Measurements from ENCODE around the gene SLC51B.
"Not testable (repeated sequence)": the region's sequence is repeated elsewhere in the genome, so short reads cannot be mapped to it uniquely, and the experiment has no call there.

SLC51B gene

DNA sequence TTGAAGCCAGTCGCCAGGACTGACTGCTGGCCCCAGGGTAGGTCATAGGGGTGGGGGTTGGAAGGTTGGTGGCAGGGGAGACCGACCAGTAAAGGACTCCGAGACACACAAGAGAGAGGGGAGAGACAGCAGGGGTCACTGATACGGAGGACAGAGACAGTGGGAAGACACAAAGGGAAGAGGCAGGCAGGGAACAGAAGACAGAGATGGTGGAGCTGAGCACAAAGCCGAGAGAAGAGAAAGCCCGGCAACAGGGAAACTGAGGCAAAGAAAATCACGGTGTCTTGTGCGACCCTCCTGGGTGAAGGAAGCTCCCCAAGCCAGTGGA lies 22.1 kb downstream of the SLC51B start:
- DNase-seq: no peak

GRCh38 chr15:65067645-65068402 lies 22.6 kb downstream of the SLC51B start, which contains the start of gene RASL12:
RASL12 (minus strand) TSS chr15:65067991; CDS start chr15:65067835, 156 bp downstream.
- no peak for DNase-seq

GRCh38 chr15:65068403-65068788 lies 23.2 kb downstream of the SLC51B start:
- no peak for DNase-seq

GRCh38 chr15:65069179-65069578 lies 24.0 kb downstream of the SLC51B start:
- DNase-seq: no peak

DNA sequence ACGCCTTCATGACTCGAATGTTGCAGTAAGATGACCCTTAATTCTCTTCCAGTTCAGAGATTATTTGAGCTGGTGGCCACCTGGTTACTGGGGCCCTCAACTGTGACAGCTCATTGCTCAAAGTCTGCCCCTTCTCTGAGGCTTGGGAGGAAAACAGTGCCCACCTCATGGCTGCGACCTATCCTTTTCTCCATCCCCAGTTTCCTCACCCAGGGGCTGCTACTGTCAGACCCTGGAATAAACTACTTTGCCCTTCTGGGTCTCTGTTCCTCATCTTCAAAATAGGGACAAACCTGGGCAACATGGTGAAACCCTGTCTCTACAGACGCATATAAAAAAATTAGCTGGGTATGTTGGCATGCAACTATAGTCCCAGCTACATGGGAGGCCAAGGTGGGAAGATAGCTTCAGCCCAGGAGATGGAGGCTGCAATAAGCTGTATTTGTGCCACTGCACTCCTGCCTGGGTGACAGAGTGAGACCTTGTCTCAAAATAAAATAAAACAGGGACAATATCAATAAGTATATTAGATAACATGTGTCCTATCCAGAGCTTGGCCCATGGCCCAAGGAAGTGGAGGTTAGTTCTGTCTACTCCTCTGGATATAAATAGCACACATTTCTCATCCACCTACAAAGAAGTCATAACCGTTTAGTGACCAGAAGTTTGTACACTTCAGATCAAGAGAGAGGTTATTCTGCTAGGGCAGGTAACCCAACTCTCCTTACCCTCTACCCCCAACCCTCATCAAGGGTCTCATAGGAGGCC lies 24.8 kb downstream of the SLC51B start:
- DNase-seq: no peak

DNA sequence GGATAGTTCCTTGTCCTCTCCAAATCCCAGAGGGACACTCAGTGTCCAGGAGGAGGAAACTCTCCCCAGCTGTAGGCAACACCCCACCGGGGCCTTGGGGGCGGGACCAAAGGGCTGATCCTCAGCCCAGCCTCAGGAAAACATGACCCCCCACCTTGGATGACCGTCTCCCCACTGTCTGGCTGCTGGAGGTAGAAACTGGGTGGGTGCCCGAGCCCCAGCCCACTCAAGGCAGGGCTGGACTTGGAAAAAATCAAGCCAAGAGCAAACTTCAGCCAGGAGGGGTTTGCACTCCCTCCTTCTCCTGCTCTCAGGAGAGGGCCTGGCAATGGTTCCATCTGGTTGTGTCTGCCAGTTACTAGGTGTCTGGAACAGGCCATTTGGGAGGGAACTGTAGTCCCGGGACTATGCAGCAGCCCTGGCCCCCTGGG lies 26.2 kb downstream of the SLC51B start:
- no peak for DNase-seq

DNA sequence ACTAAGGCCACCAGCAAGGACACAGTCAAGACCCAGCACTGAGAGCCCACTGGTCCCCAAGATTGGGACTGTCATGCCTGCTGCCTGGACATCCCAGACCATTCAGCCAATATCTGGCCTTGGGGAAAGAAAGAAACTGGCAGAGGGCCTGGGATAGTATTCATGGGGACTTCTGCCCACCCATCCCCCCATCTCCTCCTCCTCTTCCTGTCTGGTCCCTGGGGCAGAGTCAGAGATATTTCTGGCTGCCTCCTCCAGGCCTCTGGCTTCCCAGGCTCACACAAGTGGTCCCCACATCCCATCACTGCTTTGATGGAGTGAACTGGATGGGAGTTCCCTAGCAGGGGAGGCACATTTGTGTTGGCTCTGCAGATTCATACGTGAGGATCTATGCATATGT lies 26.8 kb downstream of the SLC51B start:
- no peak for DNase-seq

DNA sequence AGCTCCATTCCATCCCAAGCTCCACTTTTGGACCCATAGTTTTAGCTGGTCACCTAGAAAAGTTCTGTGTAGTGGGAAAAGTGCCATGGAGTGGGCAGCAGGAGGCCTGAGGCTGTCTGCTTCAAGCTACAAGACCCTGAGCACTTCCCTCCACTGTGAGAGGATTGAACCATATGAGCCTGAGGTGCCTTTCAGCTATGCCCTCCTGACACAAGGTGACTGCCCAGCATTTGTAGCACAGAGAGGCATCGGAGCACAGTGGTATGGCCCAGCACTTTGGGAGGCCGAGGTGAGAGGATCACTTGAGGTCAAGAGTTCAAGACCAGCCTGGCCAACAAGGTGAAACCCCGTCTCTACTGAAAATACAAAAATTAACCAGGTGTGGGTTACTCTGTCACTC lies 27.4 kb downstream of the SLC51B start:
- DNase-seq: no peak

DNA sequence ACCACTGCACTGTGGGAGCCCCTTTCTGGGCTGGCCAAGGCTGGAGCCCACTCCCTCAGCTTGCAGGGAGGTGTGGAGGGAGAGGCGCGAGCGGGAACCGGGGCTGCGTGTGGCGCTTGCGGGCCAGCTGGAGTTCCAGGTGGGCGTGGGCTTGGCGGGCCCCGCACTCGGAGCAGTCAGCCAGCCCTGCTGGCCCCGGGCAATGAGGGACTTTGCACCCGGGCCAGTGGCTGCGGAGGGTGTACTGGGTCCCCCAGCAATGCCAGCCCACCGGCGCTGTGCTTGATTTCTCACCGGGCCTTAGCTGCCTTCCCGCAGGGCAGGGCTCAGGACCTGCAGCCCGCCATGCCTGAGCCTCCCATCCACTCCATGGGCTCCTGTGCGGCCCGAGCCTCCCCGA lies 29.8 kb downstream of the SLC51B start:
- DNase-seq: not testable (repeated sequence)

DNA sequence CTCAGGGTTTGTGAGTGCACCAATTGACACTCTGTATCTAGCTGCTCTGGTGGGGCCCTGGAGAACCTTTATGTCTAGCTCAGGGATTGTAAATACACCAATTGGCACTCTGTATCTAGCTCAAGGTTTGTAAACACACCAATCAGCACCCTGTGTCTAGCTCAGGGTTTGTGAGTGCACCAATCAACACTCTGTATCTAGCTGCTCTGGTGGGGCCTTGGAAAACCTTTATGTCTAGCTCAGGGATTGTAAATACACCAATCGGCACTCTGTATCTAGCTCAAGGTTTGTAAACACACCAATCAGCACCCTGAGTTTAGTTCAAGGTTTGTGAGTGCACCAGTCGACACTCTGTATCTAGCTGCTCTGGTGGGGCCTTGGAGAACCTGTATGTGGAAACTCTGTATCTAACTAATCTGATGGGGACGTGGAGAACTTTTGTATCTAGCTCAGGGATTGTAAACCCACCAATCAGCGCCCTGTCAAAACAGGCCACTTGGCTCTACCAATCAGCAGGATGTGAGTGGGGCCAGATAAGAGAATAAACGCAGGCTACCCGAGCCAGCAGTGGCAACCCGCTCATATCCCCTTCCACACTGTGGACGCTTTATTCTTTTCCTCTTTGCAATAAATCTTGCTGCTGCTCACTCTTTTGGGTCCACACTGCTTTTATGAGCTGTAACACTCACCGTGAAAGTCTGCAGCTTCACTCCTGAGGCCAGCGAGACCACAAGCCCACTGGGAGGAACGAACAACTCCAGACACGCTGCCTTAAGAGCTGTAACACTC lies 30.6 kb downstream of the SLC51B start:
- DNase-seq: not testable (repeated sequence)

GRCh38 chr15:65076486-65077290 lies 31.5 kb downstream of the SLC51B start, which contains the start of gene KBTBD13:
KBTBD13 (plus strand) TSS chr15:65076746; CDS start chr15:65076816, 70 bp downstream.
- DNase-seq: no peak

GRCh38 chr15:65077291-65077980 lies 32.2 kb downstream of the SLC51B start:
- DNase-seq: no peak

DNA sequence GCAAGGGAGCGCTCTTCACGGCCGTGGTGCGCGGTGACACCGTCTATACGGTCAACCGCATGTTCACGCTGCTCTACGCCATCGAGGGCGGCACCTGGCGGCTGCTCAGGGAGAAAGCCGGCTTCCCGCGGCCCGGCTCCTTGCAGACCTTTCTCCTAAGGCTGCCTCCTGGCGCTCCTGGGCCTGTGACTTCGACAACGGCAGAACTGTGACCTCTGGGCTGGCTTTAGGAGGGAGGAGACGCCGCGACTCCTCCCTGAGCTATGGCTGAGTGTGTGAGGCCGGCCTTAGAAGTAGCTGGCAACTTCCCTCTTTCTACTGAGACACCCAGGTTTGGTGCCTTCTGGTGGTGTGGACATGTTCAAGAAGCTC lies 32.8 kb downstream of the SLC51B start:
- peak; percentile 49 for DNase-seq

- DNase-seq: no peak
Measured at GRCh38 chr15:65079580-65079979, 34.4 kb downstream of the SLC51B start.

DNA sequence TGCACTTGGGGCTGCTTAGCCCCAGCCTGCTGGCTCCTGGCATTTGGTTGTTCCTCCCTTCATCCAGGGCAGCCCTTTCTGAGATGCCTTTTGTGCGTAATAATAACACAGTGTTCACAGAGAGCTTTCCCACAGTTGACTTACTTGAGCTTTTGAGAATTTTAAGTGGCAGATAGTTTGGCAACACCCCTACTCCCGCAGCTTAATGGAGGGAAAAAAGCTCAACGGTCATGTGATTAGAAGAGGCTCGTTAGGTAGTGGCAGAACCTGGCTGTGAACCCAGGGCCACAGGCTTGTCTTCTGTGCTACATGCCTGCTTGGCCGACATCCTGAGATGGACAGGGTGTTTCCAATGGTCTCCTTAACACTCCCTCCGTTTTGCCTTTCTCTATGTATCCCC lies 36.1 kb downstream of the SLC51B start:
- DNase-seq: no peak

- no peak for DNase-seq
Measured at GRCh38 chr15:65081758-65082157, 36.6 kb downstream of the SLC51B start.

- DNase-seq: no peak
Measured at GRCh38 chr15:65082303-65082953, 37.2 kb downstream of the SLC51B start.

- no peak for DNase-seq
Measured at GRCh38 chr15:65083262-65083701, 38.1 kb downstream of the SLC51B start.

DNA sequence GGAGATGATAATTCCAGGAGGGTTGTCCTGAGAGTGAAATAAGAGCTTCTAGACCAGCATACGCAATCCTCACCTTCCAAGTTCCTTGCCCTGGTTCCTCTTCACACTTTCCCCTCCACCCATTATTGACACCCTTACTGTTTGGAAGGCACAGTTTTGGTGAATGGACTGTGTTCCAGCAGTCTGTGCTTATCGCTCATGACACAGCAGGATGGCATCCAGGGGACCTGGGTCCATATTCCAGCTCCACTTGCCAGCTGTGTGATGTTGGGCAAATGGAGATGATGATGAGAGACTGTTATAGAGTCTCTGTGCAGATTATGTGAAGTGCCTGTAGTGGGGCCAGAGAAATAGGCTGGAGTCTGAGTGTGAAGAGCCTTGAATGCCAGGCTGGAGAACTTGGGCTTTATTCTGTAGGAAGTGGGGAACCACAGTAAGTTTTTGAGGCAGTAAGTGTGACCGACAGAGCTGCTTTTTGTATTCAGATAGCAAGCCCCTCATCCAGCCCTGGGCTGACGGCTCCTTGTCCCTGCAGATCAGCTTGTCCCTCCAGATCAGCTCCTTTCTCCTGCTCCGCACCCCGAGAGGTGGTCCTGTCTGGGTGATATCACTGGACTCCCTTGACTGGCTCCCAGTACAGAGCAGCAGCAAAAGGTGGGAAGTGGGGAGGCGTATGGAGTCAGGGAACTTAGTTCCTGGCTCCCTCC lies 39.5 kb downstream of the SLC51B start:
- DNase-seq: no peak

DNA sequence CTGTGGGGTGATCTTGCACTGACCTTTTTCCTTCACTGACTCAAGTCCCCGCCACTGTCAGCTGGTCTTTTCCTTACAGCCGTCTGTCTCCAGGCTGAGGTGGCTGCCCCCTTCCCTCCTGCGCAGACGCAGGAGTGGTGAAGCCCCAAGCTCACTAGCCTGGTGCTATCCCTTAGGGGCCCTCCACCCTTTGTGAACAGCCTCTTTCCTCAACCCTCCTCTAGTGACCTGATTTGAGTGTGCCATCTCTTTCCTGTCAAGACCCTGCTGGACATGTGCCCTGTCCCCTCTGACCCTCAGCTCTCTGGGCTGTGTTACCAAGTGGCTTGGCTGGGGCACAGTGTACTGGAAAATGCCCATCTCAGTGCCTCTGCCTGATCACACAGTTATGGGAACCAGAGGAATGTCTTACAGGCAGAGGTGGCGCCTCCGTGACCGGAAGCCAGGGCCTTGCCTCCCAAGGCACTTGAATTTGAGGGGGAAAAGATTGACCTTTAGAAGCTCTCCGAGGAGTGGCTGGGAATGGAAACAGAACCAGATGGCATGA lies 40.1 kb downstream of the SLC51B start:
- no peak for DNase-seq

All from activated CD4-positive, CD25-positive, alpha-beta regulatory T cell treated with anti-CD3 and anti-CD28 coated beads, Interleukin-2, amount 50 U/mL, for 72 hours (primary cell).